H1 (cell line): Measurements from ENCODE around the gene ZSCAN29. TPM values are rescaled to one million over a fixed set of nuclear protein-coding genes. Genes with fewer than 3 reads are reported as not detected.

Source experiments
- CTCF ChIA-PET: fragments of 300-600 bp; sonication (Branson Sonifier 250); formaldehyde crosslinking; loops from one replicate; lab custom pipeline; 2021; ENCODE audit not compliant: partially characterized antibody; lab: Charles Lee
- POLR2A ChIA-PET: fragments of 300-600 bp; sonication (Branson Sonifier 250); formaldehyde crosslinking; loops from one replicate; lab custom pipeline; 2021; ENCODE audit warnings: inconsistent platforms; ENCODE audit not compliant: partially characterized antibody; lab: Charles Lee
- DNase-seq, 2 experiments: peaks; one replicate each; pipeline versions ENCODE4 v3.0.0 to v3.0.0-alpha.2; 2010 to 2022; ENCODE audit warnings: low spot score in 2 of 2, low read depth in 1 of 2, mixed read lengths in 1 of 2
- FAIRE-seq: peaks from 2 replicates; lab custom pipeline; 2011; peaks lifted over from hg19 to GRCh38; lab: Jason Lieb, UNC
- H2AFZ ChIP-seq: 2 replicates; pipeline ENCODE4 v1.8.1; 2012; ENCODE audit warnings: low read length, inconsistent platforms
- H2AK5ac ChIP-seq: 2 replicates; pipeline ENCODE4 v1.6.1; 2013; ENCODE audit warnings: low read depth, low read length
- H2BK120ac ChIP-seq: replicated peaks from 2 replicates; pipeline ENCODE3; 2013; ENCODE audit warnings: low read depth, low read length, inconsistent platforms
- H2BK12ac ChIP-seq: 2 replicates; pipeline ENCODE4 v1.6.1; 2013; ENCODE audit warnings: low read depth, low read length
- H2BK15ac ChIP-seq: 2 replicates; pipeline ENCODE4 v1.6.1; 2013; ENCODE audit warnings: low read length
- H2BK20ac ChIP-seq: 2 replicates; pipeline ENCODE4 v1.6.1; 2013; ENCODE audit warnings: low read length
- H2BK5ac ChIP-seq: 2 replicates; pipeline ENCODE4 v1.6.1; 2013; ENCODE audit warnings: low read depth, low read length
- H3K14ac ChIP-seq: 2 replicates; pipeline ENCODE4 v1.6.1; 2013; ENCODE audit warnings: inconsistent platforms; ENCODE audit not compliant: insufficient read length
- H3K18ac ChIP-seq: 2 replicates; pipeline ENCODE4 v1.6.1; 2013; ENCODE audit warnings: low read length; ENCODE audit errors: extremely low read depth
- H3K23ac ChIP-seq: 2 replicates; pipeline ENCODE4 v1.6.1; 2013; ENCODE audit warnings: inconsistent platforms; ENCODE audit not compliant: insufficient read length
- H3K23me2 ChIP-seq: 2 replicates; pipeline ENCODE4 v1.6.1; 2013; ENCODE audit warnings: low read depth, low read length
- H3K27ac ChIP-seq: 2 replicates; pipeline ENCODE4 v1.6.1; 2011; ENCODE audit warnings: low read depth, low read length, inconsistent platforms
- H3K27me3 ChIP-seq, 4 experiments: replicated peaks in 1 of 4; 1 replicate in 1 of 4; 2 replicates in 3 of 4; pipeline versions ENCODE4 v1.6.1 to v1.8.1; 2011 to 2013; ENCODE audit warnings: low read length in 3 of 4, mild to moderate bottlenecking in 3 of 4, inconsistent platforms in 2 of 4, mixed read lengths in 2 of 4, moderate library complexity in 1 of 4; ENCODE audit not compliant: control insufficient read depth in 3 of 4, insufficient read depth in 3 of 4; ENCODE audit errors: extremely low read depth in 1 of 4
- H3K36me3 ChIP-seq, 4 experiments: 2 replicates each; pipeline versions ENCODE4 v1.6.1 to v1.8.1; 2011 to 2013; ENCODE audit warnings: mild to moderate bottlenecking in 4 of 4, low read length in 3 of 4, moderate library complexity in 2 of 4, control low read depth in 1 of 4, inconsistent platforms in 1 of 4; ENCODE audit not compliant: insufficient read depth in 4 of 4, control insufficient read depth in 2 of 4
- H3K4ac ChIP-seq: replicated peaks from 2 replicates; pipeline ENCODE3; 2013; ENCODE audit warnings: low read length, low read depth, mixed read lengths, inconsistent platforms; ENCODE audit not compliant: insufficient read length
- H3K4me1 ChIP-seq, 4 experiments: replicated peaks in 1 of 4; 1 replicate in 1 of 4; 2 replicates in 3 of 4; pipeline versions ENCODE4 v1.6.1 to v1.8.1; 2011 to 2013; ENCODE audit warnings: low read length in 3 of 4, inconsistent platforms in 2 of 4, mixed read lengths in 1 of 4; ENCODE audit not compliant: insufficient read depth in 4 of 4, control insufficient read depth in 3 of 4
- H3K4me2 ChIP-seq, 2 experiments: 2 replicates each; pipeline versions ENCODE4 v1.6.1 to v1.8.1; 2011 to 2013; ENCODE audit warnings: low read depth in 2 of 2, low read length in 2 of 2, control low read depth in 1 of 2, inconsistent platforms in 1 of 2, mild to moderate bottlenecking in 1 of 2; ENCODE audit not compliant: insufficient read depth in 1 of 2
- H3K4me3 ChIP-seq, 4 experiments: fragments of 200-600, 300-600 bp in 1 of 4; sonication (generic), shearing (Covaris generic), sonication (Bioruptor Twin) in 1 of 4; 2 replicates each; pipeline versions ENCODE4 v1.5.1 to v1.8.1; 2011 to 2016; ENCODE audit warnings: low read length in 4 of 4, low read depth in 3 of 4, control low read depth in 2 of 4, inconsistent platforms in 2 of 4, mild to moderate bottlenecking in 2 of 4, mixed read lengths in 1 of 4, moderate library complexity in 1 of 4; ENCODE audit not compliant: insufficient read depth in 2 of 4; ENCODE audit errors: extremely low read depth in 1 of 4
- H3K56ac ChIP-seq: replicated peaks from 2 replicates; pipeline ENCODE3; 2013; ENCODE audit warnings: low read depth, mild to moderate bottlenecking, mixed read lengths, low read length, inconsistent platforms; ENCODE audit not compliant: insufficient read length
- H3K79me1 ChIP-seq: 2 replicates; pipeline ENCODE4 v1.6.1; 2013; ENCODE audit warnings: low read depth, low read length, control low read depth
- H3K79me2 ChIP-seq, 2 experiments: 2 replicates each; pipeline versions ENCODE4 v1.6.1 to v1.8.1; 2012 to 2013; ENCODE audit warnings: low read length in 2 of 2, mild to moderate bottlenecking in 2 of 2, inconsistent platforms in 1 of 2; ENCODE audit not compliant: insufficient read depth in 2 of 2, control insufficient read depth in 1 of 2
- H3K9ac ChIP-seq, 4 experiments: replicated peaks in 1 of 4; 1 replicate in 1 of 4; 2 replicates in 3 of 4; pipeline versions ENCODE4 v1.6.1 to v1.8.1; 2011 to 2013; ENCODE audit warnings: low read depth in 3 of 4, low read length in 3 of 4, control low read depth in 2 of 4, mild to moderate bottlenecking in 2 of 4, moderate library complexity in 2 of 4, inconsistent platforms in 1 of 4; ENCODE audit errors: extremely low read depth in 1 of 4
- H3K9me3 ChIP-seq, 2 experiments: 2 replicates each; pipeline versions ENCODE4 v1.6.1 to v1.8.1; 2012 to 2013; ENCODE audit warnings: mild to moderate bottlenecking in 2 of 2, moderate library complexity in 2 of 2, control low read depth in 1 of 2, inconsistent platforms in 1 of 2, low read depth in 1 of 2, low read length in 1 of 2, mixed read lengths in 1 of 2; ENCODE audit not compliant: insufficient read depth in 2 of 2
- H4K20me1 ChIP-seq, 2 experiments: replicated peaks in 1 of 2; 2 replicates each; pipeline versions ENCODE3 to v1.8.1; 2011 to 2013; ENCODE audit warnings: inconsistent platforms in 2 of 2, low read length in 2 of 2, mild to moderate bottlenecking in 1 of 2; ENCODE audit not compliant: insufficient read depth in 2 of 2, control insufficient read depth in 1 of 2
- H4K5ac ChIP-seq: 2 replicates; pipeline ENCODE4 v1.6.1; 2013; ENCODE audit warnings: low read length, low read depth, mixed read lengths, inconsistent platforms; ENCODE audit not compliant: insufficient read length
- H4K8ac ChIP-seq: 2 replicates; pipeline ENCODE4 v1.8.0; 2013; ENCODE audit warnings: mild to moderate bottlenecking, moderate library complexity, low read length, inconsistent platforms; ENCODE audit not compliant: insufficient read depth; ENCODE audit errors: extremely low read depth
- H4K91ac ChIP-seq: replicated peaks from 2 replicates; pipeline ENCODE3; 2013; ENCODE audit warnings: low read length, mixed read lengths, inconsistent platforms; ENCODE audit not compliant: insufficient read length
- ASH2L ChIP-seq: fragments of 200-600, 300-600 bp; sonication (generic); IDR thresholded peaks from one replicate; pipeline ENCODE4 v1.7.1; 2017; ENCODE audit warnings: low read length
- CBX5 ChIP-seq: fragments of 300-800, 300-1000 bp; sonication (generic); IDR thresholded peaks from 2 replicates; pipeline ENCODE4 v1.7.1; 2016; ENCODE audit warnings: antibody characterized with exemption, low read length, low read depth
- CREB1 ChIP-seq: IDR thresholded peaks from 2 replicates; pipeline ENCODE4 v1.6.1; 2012; ENCODE audit warnings: inconsistent platforms
- EP300 ChIP-seq, 2 experiments: IDR thresholded peaks; 1 replicate in 1 of 2; 2 replicates in 1 of 2; pipeline ENCODE4 v1.6.1; 2011 to 2012; ENCODE audit warnings: low read depth in 2 of 2, low read length in 2 of 2, mild to moderate bottlenecking in 2 of 2, borderline replicate concordance in 1 of 2, inconsistent platforms in 1 of 2, moderate library complexity in 1 of 2
- JUN ChIP-seq: IDR thresholded peaks from 2 replicates; pipeline ENCODE4 v1.6.1; 2011; ENCODE audit warnings: low read depth, mild to moderate bottlenecking, improper control_type of control experiment, low read length
- NRF1 ChIP-seq: IDR thresholded peaks from 2 replicates; pipeline ENCODE4 v1.6.1; 2011; ENCODE audit warnings: mild to moderate bottlenecking, low read depth, low read length, improper control_type of control experiment
- POLR2A ChIP-seq, 2 experiments: IDR thresholded peaks; 1 replicate in 1 of 2; 2 replicates in 1 of 2; pipeline ENCODE4 v1.6.1; 2011; ENCODE audit warnings: low read depth in 2 of 2, low read length in 2 of 2, mild to moderate bottlenecking in 2 of 2; ENCODE audit errors: control extremely low read depth in 1 of 2
- RBBP5 ChIP-seq: IDR thresholded peaks from 2 replicates; pipeline ENCODE4 v1.7.1; 2012; ENCODE audit warnings: low read depth, mild to moderate bottlenecking, inconsistent platforms, low read length, moderate library complexity, borderline replicate concordance
- SAP30 ChIP-seq: fragments of 300-600 bp; sonication (generic); IDR thresholded peaks from 2 replicates; pipeline ENCODE4 v1.7.1; 2012; ENCODE audit warnings: low read length, moderate library complexity, mild to moderate bottlenecking, inconsistent platforms; ENCODE audit not compliant: insufficient read depth, insufficient replicate concordance
- TAF1 ChIP-seq: IDR thresholded peaks from 2 replicates; pipeline ENCODE4 v1.6.1; 2011; ENCODE audit warnings: mild to moderate bottlenecking, low read depth, low read length
- WGBS, 2 experiments: shearing (Covaris generic) in 1 of 2; methylation state at CpG; one replicate each; pipeline versions ENCODE4 v1.1.6 to v1.1.7; 2013 to 2015; ENCODE audit warnings: low lambda C conversion rate in 2 of 2, mixed read lengths in 2 of 2, inconsistent platforms in 1 of 2, low coverage in 1 of 2, missing lambda C conversion rate in 1 of 2; ENCODE audit not compliant: insufficient replicate concordance in 2 of 2, insufficient coverage in 1 of 2, insufficient read length in 1 of 2; ENCODE audit errors: extremely low coverage in 1 of 2, missing lambda C conversion rate in 1 of 2; 5-methylcytosine and 5-hydroxymethylcytosine counted together
- polyA plus RNA-seq, 7 experiments: library from polyadenylated mRNA; depleted of rRNA in 3 of 7; stranded (reverse) in 5 of 7; unstranded in 2 of 7; fragments of >200 nt in 5 of 7; fragments of 200-250 nt in 2 of 7; gene quantifications; 1 replicate in 5 of 7; 2 replicates in 1 of 7; 4 replicates in 1 of 7; pipeline versions ENCODE4 v1.2.1 to v1.2.3, GENCODE V29; 2011 to 2013; ENCODE audit warnings: missing spikeins in 2 of 7, mixed read lengths in 2 of 7
- total RNA-seq: library from RNA; stranded (reverse); fragmentation: NEBNext Ultra II Directional; extraction: Animal tissue kit (Norgen Biotek cat#: 25700); gene quantifications from 2 replicates; pipeline ENCODE4 v1.2.1, GENCODE V29; 2021

Gene ZSCAN29
- total and polyA plus RNA-seq, 2 of the 8 experiments (the other 6 are each of a cell fraction or from before 2014, with no cell fraction given) = 6.4 to 41.3 TPM

- H2BK12ac ChIP-seq = no peak overlapping the region
- no peak overlapping the region for H3K23ac ChIP-seq
- no peak overlapping the region for H3K27ac ChIP-seq
- H3K36me3 ChIP-seq = peaks cover 0 to 27% (median 5%) of the 10 kb centered on the region in 4 experiments; a peak in 7 of 8 replicates
- H4K91ac ChIP-seq = no peak overlapping the region
- no peak overlapping the region for H3K14ac ChIP-seq
- H3K9me3 ChIP-seq = no peaks in the 10 kb centered on the region
- H2BK20ac ChIP-seq = no peak overlapping the region
- ChIA-PET POLR2A (interaction anchor here (1.7 kb wide), 1 partner anchor 14 kb away, joined by 3 read pairs; no protein-coding TSS in a partner anchor), CTCF (interaction anchor here (1.1 to 2.1 kb wide), 2 partner anchors 9 to 138 kb away, joined by 3 to 7 read pairs; no protein-coding TSS in a partner anchor)
- no peaks in the 10 kb centered on the region for H3K23me2 ChIP-seq
- H3K27me3 ChIP-seq = no peaks in the 10 kb centered on the region
- H3K4me1 ChIP-seq = no peaks in the 10 kb centered on the region
- no peak overlapping the region for H2BK5ac ChIP-seq
- H2BK120ac ChIP-seq = no peak overlapping the region
- no peaks in the 10 kb centered on the region for H3K79me2 ChIP-seq
- H4K8ac ChIP-seq = no peak overlapping the region
- H3K4ac ChIP-seq = no peak overlapping the region
- FAIRE-seq = no peak
- no peaks in the 10 kb centered on the region for H4K20me1 ChIP-seq
- H3K9ac ChIP-seq = no peak overlapping the region
- no peak overlapping the region for H2AFZ ChIP-seq
- 89% methylated on average over 3 of the region's 3 CpGs; no CpG with 5 or more reads in 1 of the 2 experiments for WGBS, 2 experiments
- no peak overlapping the region for H3K18ac ChIP-seq
- no peak overlapping the region for H3K4me2 ChIP-seq
- no peak for DNase-seq
- no peak overlapping the region for H3K56ac ChIP-seq
- TF ChIP-seq JUN = no peak
- no peak for TF ChIP-seq NRF1
- TF ChIP-seq POLR2A (IDR thresholded peaks at IDR 0.05; ENCODE audit: control extremely low read depth in 1 of 2, low read depth in 2 of 2, low read length in 2 of 2) = no peak
- no peak for TF ChIP-seq SAP30
- no peak for TF ChIP-seq CREB1
- no peak for TF ChIP-seq EP300 (IDR thresholded peaks at IDR 0.05; ENCODE audit: borderline replicate concordance in 1 of 2, low read depth in 2 of 2, low read length in 2 of 2)
- TF ChIP-seq RBBP5 = no peak
- TF ChIP-seq TAF1 = no peak
- no peak for TF ChIP-seq ASH2L
- TF ChIP-seq CBX5 = no peak
- no peak overlapping the region for H2BK15ac ChIP-seq
- H4K5ac ChIP-seq = no peak overlapping the region
- H2AK5ac ChIP-seq = no peak overlapping the region
- H3K4me3 ChIP-seq = no peak overlapping the region
- H3K79me1 ChIP-seq = no peaks in the 10 kb centered on the region
Measured at GRCh38 chr15:43347114-43347513, 23.7 kb downstream of the ZSCAN29 start.
